H1 (cell line): ENCODE results near the gene EPHB6. TPM values are rescaled to one million over a fixed set of nuclear protein-coding genes. Genes with fewer than 3 reads are reported as not detected.

Experiments
- CTCF ChIA-PET: fragments of 300-600 bp; sonication (Branson Sonifier 250); formaldehyde crosslinking; loops from one replicate; lab custom pipeline; 2021; ENCODE audit not compliant: partially characterized antibody; lab: Charles Lee
- POLR2A ChIA-PET: fragments of 300-600 bp; sonication (Branson Sonifier 250); formaldehyde crosslinking; loops from one replicate; lab custom pipeline; 2021; ENCODE audit warnings: inconsistent platforms; ENCODE audit not compliant: partially characterized antibody; lab: Charles Lee
- DNase-seq, 2 experiments: peaks; one replicate each; pipeline versions ENCODE4 v3.0.0 to v3.0.0-alpha.2; 2010 to 2022; ENCODE audit warnings: low spot score in 2 of 2, low read depth in 1 of 2, mixed read lengths in 1 of 2
- FAIRE-seq: peaks from 2 replicates; lab custom pipeline; 2011; peaks lifted over from hg19 to GRCh38; lab: Jason Lieb, UNC
- H2AFZ ChIP-seq: 2 replicates; pipeline ENCODE4 v1.8.1; 2012; ENCODE audit warnings: low read length, inconsistent platforms
- H2AK5ac ChIP-seq: 2 replicates; pipeline ENCODE4 v1.6.1; 2013; ENCODE audit warnings: low read depth, low read length
- H2BK120ac ChIP-seq: replicated peaks from 2 replicates; pipeline ENCODE3; 2013; ENCODE audit warnings: low read depth, low read length, inconsistent platforms
- H2BK12ac ChIP-seq: 2 replicates; pipeline ENCODE4 v1.6.1; 2013; ENCODE audit warnings: low read depth, low read length
- H2BK15ac ChIP-seq: 2 replicates; pipeline ENCODE4 v1.6.1; 2013; ENCODE audit warnings: low read length
- H2BK20ac ChIP-seq: 2 replicates; pipeline ENCODE4 v1.6.1; 2013; ENCODE audit warnings: low read length
- H2BK5ac ChIP-seq: 2 replicates; pipeline ENCODE4 v1.6.1; 2013; ENCODE audit warnings: low read depth, low read length
- H3K14ac ChIP-seq: 2 replicates; pipeline ENCODE4 v1.6.1; 2013; ENCODE audit warnings: inconsistent platforms; ENCODE audit not compliant: insufficient read length
- H3K18ac ChIP-seq: 2 replicates; pipeline ENCODE4 v1.6.1; 2013; ENCODE audit warnings: low read length; ENCODE audit errors: extremely low read depth
- H3K23ac ChIP-seq: 2 replicates; pipeline ENCODE4 v1.6.1; 2013; ENCODE audit warnings: inconsistent platforms; ENCODE audit not compliant: insufficient read length
- H3K23me2 ChIP-seq: 2 replicates; pipeline ENCODE4 v1.6.1; 2013; ENCODE audit warnings: low read depth, low read length
- H3K27ac ChIP-seq: 2 replicates; pipeline ENCODE4 v1.6.1; 2011; ENCODE audit warnings: low read depth, low read length, inconsistent platforms
- H3K27me3 ChIP-seq, 4 experiments: replicated peaks in 1 of 4; 1 replicate in 1 of 4; 2 replicates in 3 of 4; pipeline versions ENCODE4 v1.6.1 to v1.8.1; 2011 to 2013; ENCODE audit warnings: low read length in 3 of 4, mild to moderate bottlenecking in 3 of 4, inconsistent platforms in 2 of 4, mixed read lengths in 2 of 4, moderate library complexity in 1 of 4; ENCODE audit not compliant: control insufficient read depth in 3 of 4, insufficient read depth in 3 of 4; ENCODE audit errors: extremely low read depth in 1 of 4
- H3K36me3 ChIP-seq, 4 experiments: 2 replicates each; pipeline versions ENCODE4 v1.6.1 to v1.8.1; 2011 to 2013; ENCODE audit warnings: mild to moderate bottlenecking in 4 of 4, low read length in 3 of 4, moderate library complexity in 2 of 4, control low read depth in 1 of 4, inconsistent platforms in 1 of 4; ENCODE audit not compliant: insufficient read depth in 4 of 4, control insufficient read depth in 2 of 4
- H3K4ac ChIP-seq: replicated peaks from 2 replicates; pipeline ENCODE3; 2013; ENCODE audit warnings: low read length, low read depth, mixed read lengths, inconsistent platforms; ENCODE audit not compliant: insufficient read length
- H3K4me1 ChIP-seq, 4 experiments: replicated peaks in 1 of 4; 1 replicate in 1 of 4; 2 replicates in 3 of 4; pipeline versions ENCODE4 v1.6.1 to v1.8.1; 2011 to 2013; ENCODE audit warnings: low read length in 3 of 4, inconsistent platforms in 2 of 4, mixed read lengths in 1 of 4; ENCODE audit not compliant: insufficient read depth in 4 of 4, control insufficient read depth in 3 of 4
- H3K4me2 ChIP-seq, 2 experiments: 2 replicates each; pipeline versions ENCODE4 v1.6.1 to v1.8.1; 2011 to 2013; ENCODE audit warnings: low read depth in 2 of 2, low read length in 2 of 2, control low read depth in 1 of 2, inconsistent platforms in 1 of 2, mild to moderate bottlenecking in 1 of 2; ENCODE audit not compliant: insufficient read depth in 1 of 2
- H3K4me3 ChIP-seq, 4 experiments: fragments of 200-600, 300-600 bp in 1 of 4; sonication (generic), shearing (Covaris generic), sonication (Bioruptor Twin) in 1 of 4; 2 replicates each; pipeline versions ENCODE4 v1.5.1 to v1.8.1; 2011 to 2016; ENCODE audit warnings: low read length in 4 of 4, low read depth in 3 of 4, control low read depth in 2 of 4, inconsistent platforms in 2 of 4, mild to moderate bottlenecking in 2 of 4, mixed read lengths in 1 of 4, moderate library complexity in 1 of 4; ENCODE audit not compliant: insufficient read depth in 2 of 4; ENCODE audit errors: extremely low read depth in 1 of 4
- H3K56ac ChIP-seq: replicated peaks from 2 replicates; pipeline ENCODE3; 2013; ENCODE audit warnings: low read depth, mild to moderate bottlenecking, mixed read lengths, low read length, inconsistent platforms; ENCODE audit not compliant: insufficient read length
- H3K79me1 ChIP-seq: 2 replicates; pipeline ENCODE4 v1.6.1; 2013; ENCODE audit warnings: low read depth, low read length, control low read depth
- H3K79me2 ChIP-seq, 2 experiments: 2 replicates each; pipeline versions ENCODE4 v1.6.1 to v1.8.1; 2012 to 2013; ENCODE audit warnings: low read length in 2 of 2, mild to moderate bottlenecking in 2 of 2, inconsistent platforms in 1 of 2; ENCODE audit not compliant: insufficient read depth in 2 of 2, control insufficient read depth in 1 of 2
- H3K9ac ChIP-seq, 4 experiments: replicated peaks in 1 of 4; 1 replicate in 1 of 4; 2 replicates in 3 of 4; pipeline versions ENCODE4 v1.6.1 to v1.8.1; 2011 to 2013; ENCODE audit warnings: low read depth in 3 of 4, low read length in 3 of 4, control low read depth in 2 of 4, mild to moderate bottlenecking in 2 of 4, moderate library complexity in 2 of 4, inconsistent platforms in 1 of 4; ENCODE audit errors: extremely low read depth in 1 of 4
- H3K9me3 ChIP-seq, 2 experiments: 2 replicates each; pipeline versions ENCODE4 v1.6.1 to v1.8.1; 2012 to 2013; ENCODE audit warnings: mild to moderate bottlenecking in 2 of 2, moderate library complexity in 2 of 2, control low read depth in 1 of 2, inconsistent platforms in 1 of 2, low read depth in 1 of 2, low read length in 1 of 2, mixed read lengths in 1 of 2; ENCODE audit not compliant: insufficient read depth in 2 of 2
- H4K20me1 ChIP-seq, 2 experiments: replicated peaks in 1 of 2; 2 replicates each; pipeline versions ENCODE3 to v1.8.1; 2011 to 2013; ENCODE audit warnings: inconsistent platforms in 2 of 2, low read length in 2 of 2, mild to moderate bottlenecking in 1 of 2; ENCODE audit not compliant: insufficient read depth in 2 of 2, control insufficient read depth in 1 of 2
- H4K5ac ChIP-seq: 2 replicates; pipeline ENCODE4 v1.6.1; 2013; ENCODE audit warnings: low read length, low read depth, mixed read lengths, inconsistent platforms; ENCODE audit not compliant: insufficient read length
- H4K8ac ChIP-seq: 2 replicates; pipeline ENCODE4 v1.8.0; 2013; ENCODE audit warnings: mild to moderate bottlenecking, moderate library complexity, low read length, inconsistent platforms; ENCODE audit not compliant: insufficient read depth; ENCODE audit errors: extremely low read depth
- H4K91ac ChIP-seq: replicated peaks from 2 replicates; pipeline ENCODE3; 2013; ENCODE audit warnings: low read length, mixed read lengths, inconsistent platforms; ENCODE audit not compliant: insufficient read length
- CEBPB ChIP-seq: IDR thresholded peaks from 2 replicates; pipeline ENCODE4 v1.6.1; 2012; ENCODE audit warnings: low read depth, low read length
- CTCF ChIP-seq, 3 experiments: IDR thresholded peaks; 1 replicate in 2 of 3; 2 replicates in 1 of 3; pipeline versions ENCODE4 v1.5.1 to v1.6.1; 2011; ENCODE audit warnings: low read length in 3 of 3, mild to moderate bottlenecking in 3 of 3, inconsistent platforms in 2 of 3, low read depth in 1 of 3, moderate library complexity in 1 of 3; ENCODE audit not compliant: insufficient read depth in 1 of 3; ENCODE audit errors: control extremely low read depth in 1 of 3
- POLR2AphosphoS5 ChIP-seq: IDR thresholded peaks from 2 replicates; pipeline ENCODE4 v1.6.1; 2011; ENCODE audit warnings: low read depth, low read length
- RAD21 ChIP-seq, 2 experiments: IDR thresholded peaks in 1 of 2; conservative IDR thresholded peaks in 1 of 2; 2 replicates each; pipeline ENCODE4 v1.6.1; 2011; ENCODE audit warnings: low read depth in 2 of 2, low read length in 2 of 2, improper control_type of control experiment in 1 of 2, inconsistent platforms in 1 of 2, mild to moderate bottlenecking in 1 of 2, moderate library complexity in 1 of 2
- RBBP5 ChIP-seq: IDR thresholded peaks from 2 replicates; pipeline ENCODE4 v1.7.1; 2012; ENCODE audit warnings: low read depth, mild to moderate bottlenecking, inconsistent platforms, low read length, moderate library complexity, borderline replicate concordance
- SP1 ChIP-seq: IDR thresholded peaks from 2 replicates; pipeline ENCODE4 v1.6.1; 2011; ENCODE audit warnings: low read depth, low read length
- TBP ChIP-seq: IDR thresholded peaks from 2 replicates; pipeline ENCODE4 v1.6.1; 2011; ENCODE audit warnings: low read depth, low read length, improper control_type of control experiment
- WGBS, 2 experiments: shearing (Covaris generic) in 1 of 2; methylation state at CpG; one replicate each; pipeline versions ENCODE4 v1.1.6 to v1.1.7; 2013 to 2015; ENCODE audit warnings: low lambda C conversion rate in 2 of 2, mixed read lengths in 2 of 2, inconsistent platforms in 1 of 2, low coverage in 1 of 2, missing lambda C conversion rate in 1 of 2; ENCODE audit not compliant: insufficient replicate concordance in 2 of 2, insufficient coverage in 1 of 2, insufficient read length in 1 of 2; ENCODE audit errors: extremely low coverage in 1 of 2, missing lambda C conversion rate in 1 of 2; 5-methylcytosine and 5-hydroxymethylcytosine counted together
- polyA plus RNA-seq, 7 experiments: library from polyadenylated mRNA; depleted of rRNA in 3 of 7; stranded (reverse) in 5 of 7; unstranded in 2 of 7; fragments of >200 nt in 5 of 7; fragments of 200-250 nt in 2 of 7; gene quantifications; 1 replicate in 5 of 7; 2 replicates in 1 of 7; 4 replicates in 1 of 7; pipeline versions ENCODE4 v1.2.1 to v1.2.3, GENCODE V29; 2011 to 2013; ENCODE audit warnings: missing spikeins in 2 of 7, mixed read lengths in 2 of 7
- total RNA-seq: library from RNA; stranded (reverse); fragmentation: NEBNext Ultra II Directional; extraction: Animal tissue kit (Norgen Biotek cat#: 25700); gene quantifications from 2 replicates; pipeline ENCODE4 v1.2.1, GENCODE V29; 2021
- TF ChIP-seq, protein P1 (sequence below): IDR thresholded peaks from 2 replicates; pipeline ENCODE4 v1.6.1; 2012; ENCODE audit warnings: inconsistent platforms

Gene EPHB6
- total and polyA plus RNA-seq, 2 of the 8 experiments (the other 6 are each of a cell fraction or from before 2014, with no cell fraction given) = 19.7 TPM

DNA sequence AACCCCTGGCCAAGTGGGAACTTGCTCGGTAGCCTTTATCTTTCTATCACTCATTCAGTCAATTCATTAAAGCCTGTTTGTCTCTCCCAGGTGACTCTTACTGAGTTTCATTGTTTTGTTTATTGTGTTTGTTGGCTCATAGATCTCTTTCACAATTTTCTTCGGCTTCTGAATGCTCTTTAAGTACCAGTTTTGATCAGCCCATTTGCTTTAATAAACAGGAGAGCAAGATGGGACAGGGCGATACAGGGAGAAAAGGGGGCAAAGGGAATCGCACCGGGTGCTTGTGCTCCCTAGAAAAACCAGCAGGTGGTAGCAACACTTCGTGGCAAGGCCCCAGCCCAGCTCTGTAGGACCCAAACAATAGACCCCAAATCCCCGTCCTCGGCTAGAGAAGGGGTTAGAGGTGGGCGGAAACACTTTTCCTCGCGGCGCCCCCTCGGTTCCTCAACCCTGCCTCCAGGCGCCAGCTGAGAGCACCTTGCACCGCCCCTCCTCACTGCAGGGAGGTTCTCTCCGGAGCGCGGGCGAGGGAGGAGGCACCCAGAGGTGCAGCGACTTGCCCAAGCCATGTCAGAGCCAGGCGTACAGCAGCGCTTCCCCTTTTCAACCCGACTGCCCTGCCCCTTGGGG is 1.0 kb upstream of the EPHB6 start:
- Histone ChIP-seq H3K27me3 (peaks cover 0 to 12% (median 6%) of the 10 kb centered on the region in 4 experiments; a peak in 4 of 7 replicates), H4K20me1 (peaks cover 0 to 3% of the 10 kb centered on the region in 2 experiments), H2AFZ (peak overlapping the region; percentile 65; the same call in 1 of the 2 replicates), H3K9me3 (no peaks in the 10 kb centered on the region), H3K4me1 (peaks cover 0 to 12% (median 4%) of the 10 kb centered on the region in 4 experiments; a peak in 4 of 7 replicates), H3K14ac (no peak overlapping the region), H2BK5ac (peak overlapping the region; percentile 71; the same call in 1 of the 2 replicates), H3K27ac (no peak overlapping the region), H3K79me1 (no peaks in the 10 kb centered on the region), H3K4me2 (peak overlapping the region; percentile 86 to 88), H4K5ac (no peak overlapping the region), H4K91ac (peak overlapping the region; percentile 9), H3K36me3 (no peaks in the 10 kb centered on the region), H3K4ac (no peak overlapping the region), H3K79me2 (no peaks in the 10 kb centered on the region), H2AK5ac (no peak overlapping the region), H2BK120ac (no peak overlapping the region), H4K8ac (no peak overlapping the region), H2BK15ac (peak overlapping the region; percentile 61; the same call in 1 of the 2 replicates), H3K18ac (peak overlapping the region; percentile 44), H3K23me2 (peaks cover 10% of the 10 kb centered on the region; the same call in 1 of the 2 replicates), H2BK12ac (0 out of 2 replicates have a peak overlapping the region, but pooled peaks have one; percentile 39), H3K4me3 (peak overlapping the region; percentile 83 to 97 (median 92)), H2BK20ac (no peak overlapping the region), H3K9ac (peak overlapping the region in 3 of 4 experiments; percentile 13 to 49 (median 28); a peak in 4 of 7 replicates), H3K56ac (no peak overlapping the region), H3K23ac (no peak overlapping the region)
- FAIRE-seq (no peak), DNase-seq (peak; percentile 49 to 72)
- POLR2A ChIA-PET = interaction anchor here (0.7 to 1.8 kb wide), 3 partner anchors 10 to 534 kb away, joined by 3 to 4 read pairs (median 4); no protein-coding TSS in a partner anchor
- 6% methylated on average over 16 of the region's 23 CpGs; no CpG with 5 or more reads in 1 of the 2 experiments for WGBS, 2 experiments
- CTCF ChIA-PET = interaction anchor here (0.7 to 3.1 kb wide), 14 partner anchors 12 to 608 kb away, joined by 3 to 107 read pairs (median 4); no protein-coding TSS in a partner anchor
- TF ChIP-seq SP1 (no peak), POLR2AphosphoS5 (no peak), RAD21 (IDR thresholded peaks at IDR 0.05 in 1 of 2, conservative IDR thresholded peaks at IDR 0.05 in 1 of 2; ENCODE audit: low read depth in 2 of 2, low read length in 2 of 2) (peak; percentile 77 to 87), CTCF (IDR thresholded peaks at IDR 0.05; ENCODE audit: control extremely low read depth in 1 of 3, insufficient read depth in 1 of 3, low read depth in 1 of 3, low read length in 3 of 3) (peak; percentile 68 to 84 (median 79)), RBBP5 (no peak), TBP (0 out of 2 replicates have a peak, but pooled peaks have one; percentile 2), CEBPB (no peak)
- TF ChIP-seq, protein P1, sequence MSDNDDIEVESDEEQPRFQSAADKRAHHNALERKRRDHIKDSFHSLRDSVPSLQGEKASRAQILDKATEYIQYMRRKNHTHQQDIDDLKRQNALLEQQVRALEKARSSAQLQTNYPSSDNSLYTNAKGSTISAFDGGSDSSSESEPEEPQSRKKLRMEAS = no peak
